Activated CD8-positive, alpha-beta memory T cell treated with anti-CD3 and anti-CD28 coated beads for 1 hour (primary cell): Measurements from ENCODE around the gene KCNK5.

Source experiments
- DNase-seq, 2 donors: peaks; one replicate each; pipeline ENCODE4 v3.0.0-alpha.2; 2020; ENCODE audit warnings: low read depth in 1 of 2; ENCODE audit errors: extremely low read depth in 1 of 2

The KCNK5 gene

DNA sequence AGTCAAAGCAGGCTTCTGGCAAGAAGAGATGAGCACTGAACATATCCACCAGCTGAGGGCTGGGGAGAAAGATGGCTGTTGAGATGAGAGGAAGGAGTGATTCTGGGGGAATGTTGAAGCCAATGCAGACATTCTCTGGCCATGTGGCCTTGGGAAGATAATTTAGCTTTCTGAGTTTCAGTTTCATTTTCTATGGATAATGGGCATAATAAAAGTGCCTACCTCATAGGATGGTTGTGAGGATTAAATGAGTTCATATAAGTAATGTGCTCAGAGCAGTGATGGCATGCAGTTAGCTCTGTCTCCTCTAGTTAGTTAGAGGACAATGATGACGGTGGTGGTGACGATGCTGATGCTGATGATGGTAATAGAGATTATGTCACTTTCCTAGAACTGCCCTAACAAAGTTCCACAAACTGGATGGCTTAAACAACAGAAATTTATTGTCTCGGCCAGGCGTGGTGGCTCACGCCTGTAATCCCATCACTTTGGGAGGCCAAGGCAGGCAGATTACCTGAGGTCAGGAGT, 18.5 kb upstream of the KCNK5 start:
- DNase-seq = no peak

DNA sequence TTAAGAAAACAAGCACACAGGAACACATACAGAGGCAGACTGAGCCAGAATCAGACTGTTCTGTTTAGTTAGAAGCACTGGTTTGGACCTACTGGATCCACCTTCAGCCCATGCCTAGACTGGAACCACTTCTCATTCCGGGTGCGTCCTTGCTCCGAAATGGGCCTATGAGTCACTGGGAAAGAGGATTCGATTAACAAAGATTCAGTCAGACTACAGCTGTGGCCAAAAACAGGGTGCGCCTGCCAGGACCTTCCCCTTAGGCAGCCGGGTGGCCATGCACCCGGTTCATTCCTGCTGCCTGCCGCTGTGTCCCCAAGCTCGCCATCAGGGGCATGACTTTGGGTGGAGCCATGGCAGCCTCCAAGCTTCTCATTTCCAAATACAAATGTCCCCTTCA, 14.5 kb upstream of the KCNK5 start:
- DNase-seq = no peak

GRCh38 chr6:39240155-39240757, 11.0 kb upstream of the KCNK5 start:
- DNase-seq = no peak

DNA sequence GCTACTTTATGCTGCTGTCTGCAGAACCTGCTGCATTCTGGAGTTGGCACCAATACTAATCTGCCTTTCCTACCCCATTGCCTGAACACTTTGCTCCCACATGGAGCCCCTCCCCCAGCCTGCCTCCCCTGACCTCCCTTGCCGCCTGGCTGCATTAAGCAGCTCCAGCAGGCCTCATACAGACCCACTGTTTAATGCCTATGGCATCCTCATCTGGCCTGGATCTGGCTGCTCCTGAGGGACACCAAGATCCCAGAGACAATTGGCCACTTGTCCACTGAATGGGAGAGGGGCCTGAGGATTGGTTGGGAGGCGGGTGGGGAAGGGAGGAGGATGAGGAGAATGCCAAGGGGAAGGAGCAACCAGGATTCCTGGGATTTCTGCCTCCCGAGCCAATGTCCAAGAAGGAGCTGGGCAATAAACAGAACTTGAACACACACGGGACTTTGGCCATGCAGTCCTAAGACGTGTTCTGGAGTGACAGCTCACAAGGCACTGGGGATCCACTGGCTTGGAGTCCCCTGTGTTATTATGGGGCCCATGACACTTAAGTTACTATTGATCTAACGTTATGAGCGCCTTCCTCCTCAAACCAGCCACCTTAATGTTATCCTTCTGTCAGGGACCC, 10.4 kb upstream of the KCNK5 start:
- no peak for DNase-seq

- DNase-seq = no peak
These were observed 7.5 kb upstream of the KCNK5 start for GRCh38 chr6:39236742-39237141.

GRCh38 chr6:39233333-39233732, 4.1 kb upstream of the KCNK5 start:
- DNase-seq = no peak

GRCh38 chr6:39231521-39232243, 2.4 kb upstream of the KCNK5 start:
- DNase-seq = no peak

DNA sequence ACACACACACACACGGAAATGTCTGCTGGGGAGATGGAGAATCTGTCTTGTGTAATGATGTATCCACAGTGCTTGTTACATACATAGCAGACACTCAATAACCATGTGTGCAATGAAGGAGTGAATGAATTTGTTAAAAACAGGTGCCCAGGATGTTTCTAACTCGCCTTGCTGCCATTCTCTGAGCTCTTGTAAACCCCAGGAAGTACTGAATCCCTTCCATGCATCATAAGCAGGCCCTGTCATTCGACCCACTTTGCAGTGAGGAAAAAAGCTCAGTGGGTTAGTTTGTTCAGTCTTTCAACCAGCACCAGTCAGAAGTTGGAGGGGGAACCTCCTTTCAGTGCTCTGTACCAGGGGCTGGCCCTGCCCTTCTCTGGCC, 1.4 kb upstream of the KCNK5 start:
- DNase-seq = no peak

DNA sequence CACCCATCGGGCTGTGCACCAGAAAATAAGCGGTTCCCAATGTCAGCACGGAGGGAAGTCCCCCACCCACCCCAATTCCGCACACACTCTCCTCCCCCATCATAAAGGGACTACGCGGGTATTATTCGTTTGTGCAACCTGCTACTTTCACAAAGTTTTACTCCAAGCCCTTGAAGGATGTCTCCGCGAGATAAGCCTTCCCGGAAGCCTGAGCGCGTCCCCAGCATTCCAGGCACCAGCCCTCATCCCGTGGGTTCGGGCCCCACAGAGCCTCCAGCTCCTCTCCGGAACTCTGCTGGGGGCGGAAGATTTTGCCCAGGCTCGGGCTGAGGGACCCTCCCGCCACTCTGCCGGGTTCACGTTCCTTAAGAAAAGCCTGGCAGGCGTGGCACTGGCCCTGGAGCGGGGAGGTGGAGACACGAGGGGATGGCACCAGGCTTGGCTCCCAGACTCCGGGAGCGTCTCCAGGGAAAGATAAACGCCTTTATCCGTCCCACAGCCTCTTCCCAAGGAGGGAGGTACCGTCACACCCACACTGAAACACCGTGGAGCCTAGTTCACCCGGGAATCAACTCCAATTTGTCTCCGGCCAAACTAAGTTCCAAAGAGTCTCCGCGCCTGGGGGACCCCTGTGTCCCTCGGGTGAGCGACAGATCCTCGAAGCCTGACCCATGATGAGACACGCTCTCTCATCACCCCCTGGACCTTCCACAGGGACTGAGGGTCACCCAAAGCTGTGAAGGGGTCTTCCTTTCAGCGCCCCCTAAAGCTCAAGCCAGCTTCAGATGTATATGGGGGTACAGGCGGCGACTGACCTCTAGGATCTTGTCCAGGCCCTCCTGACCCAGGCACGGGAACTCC, 934 bp downstream of the KCNK5 start:
- no peak for DNase-seq

GRCh38 chr6:39227476-39227875, 1.8 kb downstream of the KCNK5 start:
- DNase-seq = no peak

GRCh38 chr6:39226639-39227329, 2.5 kb downstream of the KCNK5 start:
- DNase-seq = no peak

- DNase-seq = peak in 1 of 2 donors; percentile 13
These were observed 3.3 kb downstream of the KCNK5 start for GRCh38 chr6:39225946-39226437.

DNA sequence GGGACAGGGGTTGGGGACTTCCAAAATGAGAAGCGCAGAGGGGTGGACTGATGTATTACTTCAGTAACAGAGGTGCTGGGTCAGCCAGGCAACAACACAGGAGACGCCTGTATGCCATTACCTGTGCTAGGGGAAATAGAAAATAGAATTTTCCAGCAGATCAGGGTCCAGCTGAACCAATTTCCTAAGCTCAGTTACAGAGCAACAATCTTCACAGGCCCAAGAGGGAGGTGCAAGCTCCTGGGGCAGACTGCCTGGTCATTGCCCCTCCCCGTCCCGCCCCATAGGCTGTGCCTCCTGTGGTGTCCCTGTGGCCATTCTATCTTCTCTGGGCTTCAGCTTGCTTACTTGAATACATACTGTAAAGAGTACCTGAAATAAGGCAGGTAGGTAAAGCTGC, 3.7 kb downstream of the KCNK5 start:
- DNase-seq = no peak

DNA sequence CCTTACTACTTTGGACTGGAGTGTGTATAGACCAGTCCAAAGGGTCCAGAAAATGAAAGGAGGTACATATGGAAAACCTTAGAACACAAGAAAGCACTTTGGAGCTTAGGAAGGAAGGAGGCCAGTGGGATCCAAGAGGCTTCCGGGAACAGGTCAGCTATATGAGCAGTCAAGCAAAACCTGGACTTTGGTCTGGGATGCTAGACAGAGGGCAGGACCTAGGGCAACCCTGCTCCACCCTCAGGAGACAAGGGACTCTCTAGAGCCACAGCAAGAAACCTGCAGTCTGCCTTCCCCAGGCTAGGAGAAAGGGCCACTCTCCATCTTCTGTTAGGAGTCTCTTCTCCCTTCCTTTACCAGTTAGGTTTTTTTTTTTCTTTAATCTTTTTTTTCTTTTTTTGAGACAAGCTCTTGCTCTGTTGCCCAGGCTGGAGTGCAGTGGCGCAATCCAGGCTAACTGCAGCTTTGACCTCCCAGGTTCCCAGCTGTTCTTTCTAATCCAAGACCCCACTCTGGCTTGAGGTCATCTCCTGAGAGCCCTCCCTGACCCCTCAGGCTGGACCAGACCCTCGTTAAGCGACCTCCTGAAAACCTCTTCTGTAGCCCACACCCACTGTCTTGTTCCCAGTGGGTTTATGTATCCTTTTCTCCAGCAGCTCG, 4.6 kb downstream of the KCNK5 start:
- DNase-seq = no peak

DNA sequence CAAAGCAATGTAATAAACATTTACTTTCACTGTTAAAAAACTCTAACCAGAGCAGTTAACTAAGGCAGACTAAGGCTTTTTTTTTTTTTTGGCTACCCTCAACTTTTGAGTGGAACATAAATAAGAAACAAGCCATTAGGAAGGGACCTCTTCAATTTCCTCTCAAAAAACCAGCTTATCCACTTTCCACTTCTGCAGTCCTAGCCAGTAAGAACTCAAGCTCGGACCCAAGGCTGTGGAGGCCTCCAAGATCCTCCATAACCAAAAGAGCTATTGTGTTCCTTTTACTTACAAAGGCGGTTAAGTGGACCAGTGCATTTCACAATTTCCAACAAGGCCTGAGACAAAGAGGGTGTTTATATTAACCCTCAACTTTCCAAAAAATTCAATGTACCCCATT, 5.3 kb downstream of the KCNK5 start:
- DNase-seq = no peak

DNA sequence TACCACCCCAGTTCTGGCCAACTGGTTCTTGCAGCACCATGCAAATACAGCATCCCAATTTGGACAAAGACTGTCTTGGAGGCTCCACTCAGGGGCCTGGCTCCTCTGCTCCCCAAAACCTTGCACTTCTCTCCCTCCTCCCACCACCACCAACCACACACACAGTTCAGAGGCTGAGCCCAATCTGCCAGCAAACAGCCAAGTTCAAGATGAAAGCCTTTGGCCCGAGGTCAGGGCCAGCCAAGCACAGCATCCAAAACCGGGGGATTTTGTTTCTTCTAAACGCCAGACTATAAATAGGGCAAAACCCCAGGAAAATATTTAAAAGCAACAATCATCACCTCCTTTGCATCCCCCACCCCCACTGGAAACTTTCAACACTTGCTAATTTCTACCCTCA, 5.7 kb downstream of the KCNK5 start:
- no peak for DNase-seq

GRCh38 chr6:39223061-39223460, 6.2 kb downstream of the KCNK5 start:
- no peak for DNase-seq

DNA sequence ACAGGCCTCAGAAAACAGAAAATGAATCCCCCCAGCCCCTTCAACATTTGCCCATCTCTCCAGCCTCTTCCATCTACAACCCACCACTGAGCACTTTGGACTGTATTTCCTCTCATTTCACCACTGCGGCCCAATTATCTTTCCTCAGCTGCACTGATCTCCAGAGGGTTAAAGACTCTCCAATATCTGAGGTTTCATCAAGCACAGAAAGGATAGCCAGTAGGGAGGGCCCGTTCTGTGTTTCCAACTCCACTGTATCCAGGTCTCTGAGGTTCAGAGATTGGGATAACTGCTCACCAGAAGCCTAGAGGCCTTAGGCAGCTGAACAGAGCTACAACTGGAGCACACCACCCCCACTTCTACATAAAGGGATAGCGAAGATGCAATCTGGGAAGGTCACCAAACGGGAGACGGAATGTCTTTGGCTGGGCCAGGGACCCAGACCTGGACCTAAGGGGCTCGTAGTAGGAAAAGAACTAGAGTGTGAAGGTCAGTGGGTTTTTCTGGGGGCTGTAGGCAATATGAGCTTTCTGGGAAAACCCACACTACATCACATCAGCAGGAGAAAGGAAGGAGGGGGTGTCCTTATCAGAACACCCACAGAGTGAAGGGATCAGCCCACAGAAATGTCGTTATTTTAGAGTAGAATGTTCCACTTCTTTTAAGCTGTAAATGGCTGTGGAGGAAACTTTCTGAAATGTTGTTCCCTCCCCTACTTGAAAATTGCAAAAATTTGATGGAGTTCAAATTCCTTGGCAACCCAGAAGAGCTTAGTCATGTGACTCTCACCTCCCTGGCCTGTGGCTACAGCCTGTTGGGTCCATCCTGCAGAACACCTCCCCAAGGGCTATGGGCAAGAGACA, 7.3 kb downstream of the KCNK5 start:
- no peak for DNase-seq

GRCh38 chr6:39221115-39221514, 8.2 kb downstream of the KCNK5 start:
- no peak for DNase-seq
